SHP77 treated with DMSO at 0.1 percent for 48 hours (cell line): ENCODE data around the gene ABHD17A.

Experiments
- DNase-seq: peaks from one replicate; lab custom pipeline; 2025; lab: John Stamatoyannopoulos, UW

Gene ABHD17A

DNA sequence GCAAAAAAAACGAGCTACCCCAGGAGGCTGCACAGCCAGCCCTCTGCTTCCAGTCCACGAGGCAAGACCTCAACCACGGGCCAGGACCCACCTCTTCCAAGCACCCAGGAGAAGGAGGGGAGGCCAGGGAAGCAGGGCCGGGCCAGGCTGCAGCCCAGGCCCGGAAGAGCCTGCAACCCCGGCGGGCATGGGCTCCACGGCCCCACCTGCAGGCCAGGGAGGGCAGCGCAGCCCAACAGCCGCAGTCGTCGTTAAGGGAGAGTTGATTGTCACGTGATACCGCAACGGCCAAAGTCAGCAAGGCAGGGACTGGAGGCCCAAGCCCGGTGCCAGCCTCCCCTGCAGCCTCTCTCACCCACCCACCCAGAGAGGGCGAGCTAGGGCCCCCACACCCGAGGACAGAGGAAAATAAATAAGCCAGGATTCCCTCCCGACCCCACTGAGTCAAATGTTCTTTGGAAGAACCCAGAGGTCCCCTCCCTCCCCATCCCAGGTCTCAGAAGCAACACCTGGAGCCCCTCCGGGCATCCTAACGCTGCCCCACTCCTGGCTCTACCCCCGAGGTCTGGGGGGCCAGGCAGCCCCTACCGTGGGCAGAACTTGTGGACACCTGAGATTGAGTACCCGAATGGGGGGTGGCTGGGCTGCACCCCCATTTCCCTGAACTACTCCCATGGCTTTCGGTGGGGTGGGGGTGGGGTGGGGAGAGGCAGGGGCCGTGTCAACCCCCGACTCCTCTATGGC is 31.8 kb downstream of the ABHD17A start:
- no peak for DNase-seq

DNA sequence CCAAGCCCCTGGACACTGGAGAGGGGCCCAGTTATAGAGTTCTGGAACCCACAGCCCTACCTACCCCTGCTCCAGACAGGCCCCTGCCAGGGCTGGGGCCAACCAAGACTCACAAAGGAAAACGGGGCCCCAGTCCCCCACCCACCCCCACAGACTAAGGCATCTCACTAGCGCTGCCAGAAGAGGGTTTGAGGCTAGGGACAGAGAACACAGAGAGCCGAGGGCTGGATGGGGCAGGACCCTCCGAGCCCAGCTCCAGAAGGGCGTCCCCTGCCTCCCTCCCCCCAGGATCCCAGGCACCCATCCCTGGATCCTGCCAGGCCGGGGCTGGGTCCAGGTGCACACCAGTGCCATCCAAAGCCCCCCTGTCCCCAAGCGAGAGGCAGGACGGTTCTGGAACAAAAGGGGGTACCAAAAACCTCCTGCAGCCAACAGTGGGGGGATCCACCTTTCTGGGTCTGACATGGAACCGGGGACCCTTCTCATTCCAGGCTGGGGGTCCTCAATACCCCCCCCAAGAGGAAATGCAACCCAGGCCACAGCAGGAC is 32.6 kb downstream of the ABHD17A start:
- DNase-seq, result no peak

DNA sequence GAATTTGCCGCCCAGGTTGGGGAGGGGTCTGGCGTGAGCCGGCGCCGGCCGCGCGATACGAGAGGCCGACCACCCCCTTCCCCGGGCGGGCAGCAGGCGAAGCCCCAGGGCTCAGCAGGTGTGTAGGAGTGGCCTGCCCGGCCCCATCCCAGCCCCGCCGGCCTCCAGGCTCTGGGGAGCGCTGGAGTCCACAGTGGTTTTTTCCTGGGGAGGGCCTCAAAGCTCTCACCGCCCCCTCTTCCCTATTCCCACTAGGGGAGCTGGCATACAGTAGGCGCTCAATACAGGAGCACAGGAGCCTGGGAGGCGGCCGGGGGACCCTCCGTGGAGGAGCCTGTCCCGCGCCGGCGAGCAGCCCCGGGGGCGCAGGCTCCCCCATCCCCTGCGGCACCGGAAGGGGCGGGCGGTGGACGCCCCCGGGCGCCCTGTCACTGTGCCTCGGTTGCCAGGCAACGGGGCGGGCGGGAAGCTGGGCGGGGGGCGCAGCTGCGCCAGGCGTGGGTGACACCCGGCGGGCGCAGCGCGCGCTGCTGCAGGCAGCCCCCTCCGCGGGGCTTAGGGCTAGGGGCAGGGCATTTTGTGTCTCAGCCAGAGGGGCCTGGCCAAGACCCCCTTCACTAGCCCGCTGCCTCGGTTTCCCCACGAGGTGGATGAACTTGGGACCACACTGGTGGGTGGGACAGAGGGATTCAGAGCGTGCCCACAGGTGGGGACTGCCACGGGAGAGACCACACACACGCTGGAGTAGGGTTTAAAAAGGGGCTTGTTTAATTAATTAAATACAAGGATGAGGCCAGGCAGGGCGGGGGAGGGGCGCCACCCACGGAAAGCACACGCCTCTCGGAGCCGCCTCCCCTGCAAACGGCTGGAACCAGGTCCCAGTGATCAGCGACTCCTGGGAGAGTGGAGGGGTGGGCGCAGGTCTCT is 33.4 kb downstream of the ABHD17A start:
- no peak for DNase-seq

DNA sequence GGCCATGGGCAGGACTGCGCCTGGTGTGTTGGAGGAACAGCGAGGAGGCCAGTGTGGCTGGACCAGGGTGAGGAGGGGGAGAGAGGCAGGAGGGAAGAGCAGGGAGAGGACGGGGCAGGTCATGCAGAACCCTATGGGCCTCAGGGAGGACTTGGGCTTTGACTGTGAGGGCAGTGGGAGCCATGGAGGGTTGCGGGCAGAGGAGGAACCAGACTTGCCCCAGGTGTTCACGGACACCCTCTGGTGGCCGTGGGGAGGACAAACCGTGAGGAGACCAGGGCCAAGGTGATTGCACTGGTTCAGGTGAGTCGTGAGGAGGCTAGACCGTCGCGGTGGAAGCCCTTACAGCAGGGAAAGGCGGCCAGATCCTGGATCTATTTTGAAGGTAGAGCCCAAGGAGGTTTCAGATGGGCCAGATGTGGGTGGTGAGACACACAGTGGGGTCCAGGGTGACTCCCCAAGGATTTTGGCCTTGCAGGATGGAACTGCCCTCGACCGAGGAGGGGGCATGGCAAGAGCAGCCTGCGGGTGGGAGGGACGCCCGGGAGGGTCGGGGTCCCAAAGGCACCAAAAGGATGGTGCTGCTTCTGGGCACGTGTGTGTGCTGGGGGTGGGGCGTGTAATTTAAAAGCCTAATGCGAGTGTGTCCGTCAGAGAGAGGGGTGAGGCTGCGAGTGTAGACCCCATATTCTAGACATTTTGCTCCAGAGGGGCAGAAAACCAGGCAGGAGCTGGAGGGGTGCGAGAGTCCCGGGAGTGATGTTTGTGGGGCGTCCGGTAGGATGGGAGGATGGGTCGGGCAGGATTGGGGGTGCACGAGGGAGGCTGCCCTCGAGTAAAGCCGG is 34.3 kb downstream of the ABHD17A start:
- DNase-seq, result no peak

DNA sequence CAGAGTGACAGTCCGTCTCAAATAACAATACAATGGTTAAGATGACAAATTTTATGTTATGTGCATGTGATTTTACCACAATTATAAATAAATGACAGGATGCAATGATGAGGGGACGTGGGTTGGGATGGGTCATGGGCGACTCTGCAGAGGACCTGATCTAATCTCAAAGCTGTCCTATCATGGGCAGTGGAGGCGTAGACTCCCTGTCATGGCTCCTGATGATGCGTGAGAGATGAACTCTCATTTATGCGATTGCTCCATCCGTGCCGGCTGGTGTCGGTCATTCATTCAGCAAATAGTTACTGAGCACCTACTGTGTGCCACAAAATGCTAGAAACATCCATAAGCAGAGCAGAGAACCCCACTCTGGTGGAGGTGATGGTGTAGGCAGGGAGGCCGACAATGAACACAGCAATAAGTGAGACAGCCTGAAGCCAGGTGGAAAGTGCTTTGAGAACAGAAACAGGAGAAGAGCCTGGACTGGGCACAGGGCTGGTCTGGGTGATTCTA is 35.4 kb downstream of the ABHD17A start:
- DNase-seq, result no peak

DNA sequence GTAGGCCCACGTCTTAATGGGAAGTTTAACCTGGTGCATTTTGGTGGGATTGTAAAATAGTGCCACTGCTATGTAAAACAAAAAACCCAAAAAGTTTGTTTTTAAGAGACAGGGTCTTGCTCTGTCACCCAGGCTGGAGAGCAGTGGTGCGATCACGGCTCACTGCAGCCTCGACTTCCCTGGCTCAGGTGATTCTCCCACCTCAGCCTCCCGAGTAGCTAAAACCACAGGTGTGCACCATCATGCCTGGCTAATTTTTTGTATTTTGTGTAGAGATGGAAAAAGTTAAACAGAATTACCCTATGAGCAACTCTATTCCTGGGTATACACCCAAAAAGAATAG is 36.2 kb downstream of the ABHD17A start:
- DNase-seq, result no peak

DNA sequence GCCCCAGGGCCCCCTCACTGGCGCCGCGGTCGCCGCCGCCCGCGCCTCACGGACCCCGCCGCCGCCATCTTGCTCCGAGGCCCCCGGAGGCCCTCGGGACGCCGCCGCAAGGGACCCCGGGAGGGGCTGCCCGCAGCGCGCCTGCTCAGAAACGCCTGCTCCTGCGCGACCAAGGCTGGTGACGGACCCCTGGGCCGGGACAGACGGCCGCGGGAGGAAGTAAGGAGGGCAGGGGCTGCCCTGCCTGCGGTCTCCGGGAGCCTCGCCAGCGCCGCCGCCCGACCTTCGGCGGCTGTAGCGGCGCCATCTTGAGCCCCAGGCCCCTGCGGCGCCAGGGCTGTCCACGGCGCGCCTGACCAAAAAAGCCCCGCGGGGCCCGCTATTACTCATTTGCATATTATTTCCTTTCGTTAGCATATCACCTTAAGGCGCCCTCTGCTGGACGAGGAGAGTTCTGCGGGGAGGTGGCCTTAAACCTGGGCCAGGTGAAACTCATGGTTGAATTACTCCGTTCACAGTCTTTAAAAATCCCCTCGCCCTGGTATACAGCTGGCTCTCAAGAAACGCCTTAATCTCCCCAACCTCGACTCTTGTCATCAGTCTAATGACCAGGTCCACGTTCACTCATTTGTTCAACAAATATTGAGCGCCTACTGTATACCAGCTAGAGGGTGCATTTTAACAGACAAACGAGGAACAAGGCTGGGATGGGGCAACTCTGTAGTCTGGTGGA is 36.7 kb downstream of the ABHD17A start, which contains the start of gene REXO1:
Gene REXO1 (minus strand): TSS at position 85 of the 733 bp plus-strand sequence. CDS start 125 bp downstream, outside the sequence.
- peak; percentile 67 for DNase-seq

DNA sequence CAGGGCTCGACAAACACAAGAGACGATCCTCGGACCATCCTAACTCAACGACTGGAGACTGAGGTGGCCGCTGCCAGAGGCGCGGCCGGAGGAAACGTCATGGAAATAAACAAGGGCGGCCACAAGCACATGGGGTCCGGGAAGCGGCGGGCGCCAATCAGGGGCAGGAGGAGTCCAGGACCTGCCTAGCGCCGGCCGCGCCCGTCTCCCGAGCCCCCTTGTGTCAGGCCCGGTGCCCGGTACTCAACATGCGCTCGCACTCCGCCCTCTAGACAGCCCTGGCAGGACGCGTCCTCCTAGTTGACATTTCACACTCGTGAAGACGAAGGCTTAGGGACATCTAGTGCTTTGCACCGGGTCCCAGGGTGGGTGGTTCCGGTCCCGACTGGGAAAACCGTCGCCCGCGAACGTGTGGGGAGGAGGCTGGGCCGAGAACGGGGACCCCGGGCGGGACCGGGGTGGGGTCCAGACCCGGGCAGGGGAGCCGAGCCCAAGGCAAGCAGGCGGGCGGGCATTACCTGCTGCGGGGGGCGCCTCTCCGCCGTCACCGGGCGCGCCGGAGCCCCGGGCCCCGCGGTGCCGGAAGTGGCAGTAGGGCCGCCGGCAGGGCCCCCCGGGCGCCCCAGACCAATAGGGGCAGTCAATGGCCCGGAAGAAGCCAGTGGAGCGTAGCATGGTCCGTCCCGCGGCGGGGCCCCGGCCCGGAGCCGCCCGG is 37.5 kb downstream of the ABHD17A start:
- no peak for DNase-seq

DNA sequence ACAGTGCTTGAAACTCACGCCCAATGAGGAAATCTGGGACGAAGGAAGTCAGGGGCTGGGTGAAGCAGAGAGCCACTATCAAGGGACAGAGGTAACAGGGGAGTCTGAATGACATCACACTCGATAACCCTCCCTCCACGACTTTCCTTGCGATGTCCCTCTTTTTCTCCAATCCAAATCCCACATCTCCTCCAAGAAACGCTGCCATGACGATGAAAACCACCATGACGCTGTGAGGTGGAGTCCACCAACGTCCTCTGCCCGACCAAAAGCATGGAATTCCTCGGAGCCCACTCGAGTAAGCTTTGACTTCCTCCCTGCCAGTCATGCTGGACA is 38.0 kb downstream of the ABHD17A start:
- no peak for DNase-seq

DNA sequence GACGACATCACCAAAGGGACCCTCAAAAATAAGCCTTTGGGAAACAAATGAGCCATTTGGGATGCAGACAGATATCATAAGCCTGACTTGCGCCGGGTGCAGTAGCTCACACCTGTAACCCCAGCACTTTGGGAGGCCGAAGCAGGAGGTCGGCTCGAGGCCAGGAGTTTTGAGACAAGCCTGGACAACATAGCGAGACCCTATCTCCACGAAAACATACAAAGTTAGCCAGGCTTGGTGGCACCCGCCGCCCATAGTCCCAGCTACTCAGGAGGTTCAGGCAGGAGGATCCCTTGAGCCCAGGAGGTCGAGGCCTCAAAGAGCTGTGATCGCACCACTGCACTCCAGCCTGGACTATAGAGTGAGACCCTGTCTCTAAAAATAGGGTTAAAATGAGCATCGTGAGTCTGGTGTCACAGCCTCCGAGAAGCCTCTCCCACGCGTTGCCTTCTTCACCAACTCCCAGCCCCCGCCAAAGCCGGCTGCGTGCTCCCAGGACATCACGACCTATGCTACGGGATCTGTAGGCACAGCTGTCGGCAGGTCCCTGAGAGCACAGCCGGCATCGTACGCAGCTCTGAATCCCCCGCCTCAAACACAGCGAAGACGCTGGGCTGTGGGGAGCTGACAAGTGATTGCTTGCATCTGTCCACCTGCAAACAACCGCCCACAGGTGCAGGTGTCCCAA is 38.6 kb downstream of the ABHD17A start:
- DNase-seq, result no peak

DNA sequence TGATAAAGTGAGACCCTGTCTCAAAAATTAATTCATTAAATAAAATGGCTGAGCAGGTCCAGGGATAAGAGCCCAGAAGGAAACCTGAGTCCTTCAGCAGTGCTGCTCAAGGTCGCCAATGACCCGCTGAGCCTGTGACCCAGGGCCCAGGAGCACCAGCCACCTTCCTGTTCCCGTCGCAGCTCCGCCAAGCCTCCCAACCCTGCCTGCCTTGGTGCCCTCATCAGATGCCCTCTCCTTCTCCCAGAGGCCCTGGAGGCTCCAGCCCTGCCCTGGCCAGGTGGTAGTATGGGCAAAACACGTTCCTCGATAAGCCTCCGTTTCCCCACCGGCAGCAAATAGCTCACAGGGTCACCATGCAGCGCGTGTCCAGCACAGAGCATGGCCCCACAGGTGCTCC is 39.7 kb downstream of the ABHD17A start:
- no peak for DNase-seq

DNA sequence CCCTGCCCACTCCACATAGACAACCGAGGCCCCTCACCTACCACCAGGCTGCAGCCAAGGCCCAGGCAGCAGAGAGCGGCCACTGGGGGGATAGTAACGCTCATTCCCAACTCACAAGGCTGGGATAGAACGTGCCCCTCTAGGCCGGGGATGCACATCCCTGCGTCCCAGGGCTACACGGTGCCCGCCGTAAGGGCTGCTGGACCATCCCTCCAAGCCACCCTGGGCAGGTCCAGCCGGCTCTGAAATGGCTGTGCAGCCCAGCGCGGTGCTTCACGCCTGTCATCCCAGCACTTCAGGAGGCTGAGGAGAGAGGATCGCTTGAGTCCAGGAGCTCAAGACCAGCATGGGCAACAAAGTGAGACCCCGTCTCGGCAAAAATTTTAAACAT is 40.2 kb downstream of the ABHD17A start:
- DNase-seq, result no peak

DNA sequence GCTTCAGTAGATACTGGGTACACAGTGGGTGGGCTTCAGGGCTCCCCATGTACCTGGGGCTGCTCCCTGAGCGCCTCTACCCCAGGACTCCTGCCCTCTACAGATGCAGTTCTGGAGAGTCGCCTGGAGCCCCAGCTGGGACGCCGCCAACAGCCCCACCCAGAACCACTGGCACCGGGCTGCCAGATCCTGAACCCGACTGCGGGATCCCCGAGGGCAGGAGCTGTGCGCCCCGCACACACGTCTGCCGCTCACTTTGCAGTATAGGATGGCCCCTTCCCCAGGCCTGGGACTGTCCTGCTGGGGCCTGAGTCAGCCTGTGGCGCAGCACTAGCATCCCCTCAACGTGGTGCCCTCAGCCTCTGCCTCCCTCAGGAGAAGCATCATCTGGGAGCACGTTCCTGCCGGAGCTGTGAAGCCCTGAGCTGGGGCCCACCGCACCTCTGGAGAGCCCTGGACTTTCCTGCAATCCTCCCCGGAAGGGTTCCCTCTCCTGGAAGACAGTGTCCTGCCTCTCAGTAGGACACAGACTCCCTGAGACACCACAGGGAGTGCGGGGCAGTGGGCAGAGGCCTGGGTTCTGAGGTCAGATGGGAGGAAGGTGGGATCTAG is 40.7 kb downstream of the ABHD17A start:
- DNase-seq, result no peak

DNA sequence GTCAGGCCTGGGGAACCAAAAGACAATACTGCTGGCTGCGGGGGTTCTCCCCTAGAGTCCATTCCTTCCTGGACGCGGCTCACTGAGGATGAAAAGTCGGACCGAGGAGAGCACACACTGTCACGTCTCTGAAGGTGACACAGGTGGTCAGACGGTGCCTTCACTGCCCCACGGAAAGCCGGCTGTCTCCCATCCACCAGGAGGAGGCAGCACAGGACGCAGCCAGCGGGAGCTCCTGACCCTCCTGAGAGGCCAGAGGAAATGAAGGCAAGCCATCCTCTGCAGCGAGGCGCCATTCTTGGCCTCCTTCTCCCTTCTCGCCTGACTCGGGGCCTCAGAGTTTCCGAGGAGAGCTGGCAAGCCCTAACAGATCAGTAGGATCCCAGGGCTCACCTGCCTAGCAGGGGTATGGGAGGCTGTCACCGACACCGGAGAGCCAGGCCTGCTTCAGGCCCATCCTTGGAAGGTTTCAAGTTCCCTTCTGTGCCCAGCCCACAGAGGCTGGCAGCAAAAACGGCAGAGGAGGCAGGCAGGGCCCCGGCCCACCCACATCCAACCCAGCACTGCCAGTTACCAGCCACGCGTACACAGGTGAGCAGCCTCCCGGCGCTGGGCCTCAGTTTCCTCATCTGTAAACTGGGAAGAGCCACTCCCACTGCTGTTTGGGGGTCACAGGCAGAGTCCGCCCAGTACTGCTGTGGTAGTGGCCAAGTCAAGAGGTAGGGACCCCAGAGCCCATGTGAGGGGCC is 41.5 kb downstream of the ABHD17A start:
- no peak for DNase-seq

DNA sequence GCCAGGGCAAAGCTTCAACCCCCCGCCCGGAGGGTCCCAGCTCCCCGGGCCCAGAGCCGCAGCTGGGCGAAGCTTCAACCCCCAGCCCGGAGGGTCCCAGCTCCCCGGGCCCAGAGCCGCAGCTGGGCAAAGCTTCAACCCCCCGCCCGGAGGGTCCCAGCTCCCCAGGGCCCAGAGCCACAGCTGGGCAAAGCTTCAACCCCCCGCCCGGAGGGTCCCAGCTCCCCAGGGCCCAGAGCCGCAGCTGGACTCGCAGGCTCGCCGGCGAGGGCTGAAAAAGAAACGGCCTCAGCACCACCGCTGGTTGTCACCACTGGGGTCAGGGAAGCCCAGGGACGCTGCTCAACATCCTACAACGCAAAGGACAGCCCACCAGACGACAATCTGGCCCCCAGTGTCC is 42.2 kb downstream of the ABHD17A start:
- DNase-seq, result no peak

DNA sequence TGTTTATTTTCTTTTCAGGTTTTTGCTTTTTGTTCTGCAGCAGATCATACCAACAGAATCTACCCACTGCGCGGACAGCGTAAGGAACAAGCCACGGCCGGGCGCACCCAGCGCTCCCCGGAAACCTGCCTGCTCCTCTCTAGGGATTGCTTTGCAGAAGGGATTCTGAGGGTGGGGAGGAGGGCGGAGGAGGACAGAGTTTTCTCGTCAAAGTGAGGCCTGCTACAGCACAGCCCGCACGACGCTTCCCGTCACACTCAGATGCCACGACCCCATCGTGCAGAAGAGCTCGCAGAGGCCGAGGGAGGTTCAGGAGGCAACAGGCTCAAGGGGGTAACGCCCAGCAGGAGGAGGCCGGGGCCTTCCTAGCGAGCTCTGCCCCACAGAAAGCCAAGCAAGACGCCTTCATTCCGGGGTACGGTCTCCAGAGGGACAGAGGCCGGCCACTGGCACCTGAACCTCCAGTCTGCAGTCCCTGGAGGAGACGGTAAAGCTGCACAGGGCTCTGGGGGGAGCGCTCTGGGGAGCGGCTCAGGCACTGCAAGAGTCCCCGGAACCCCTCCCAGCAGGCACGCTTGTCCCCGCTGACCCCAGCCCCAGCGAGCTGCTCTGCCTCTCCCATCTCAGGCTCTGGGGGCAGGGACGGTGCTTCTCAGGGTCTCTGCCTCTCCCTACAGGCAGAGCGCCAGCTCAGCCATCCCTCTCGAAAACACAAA is 43.9 kb downstream of the ABHD17A start:
- DNase-seq, result no peak

DNA sequence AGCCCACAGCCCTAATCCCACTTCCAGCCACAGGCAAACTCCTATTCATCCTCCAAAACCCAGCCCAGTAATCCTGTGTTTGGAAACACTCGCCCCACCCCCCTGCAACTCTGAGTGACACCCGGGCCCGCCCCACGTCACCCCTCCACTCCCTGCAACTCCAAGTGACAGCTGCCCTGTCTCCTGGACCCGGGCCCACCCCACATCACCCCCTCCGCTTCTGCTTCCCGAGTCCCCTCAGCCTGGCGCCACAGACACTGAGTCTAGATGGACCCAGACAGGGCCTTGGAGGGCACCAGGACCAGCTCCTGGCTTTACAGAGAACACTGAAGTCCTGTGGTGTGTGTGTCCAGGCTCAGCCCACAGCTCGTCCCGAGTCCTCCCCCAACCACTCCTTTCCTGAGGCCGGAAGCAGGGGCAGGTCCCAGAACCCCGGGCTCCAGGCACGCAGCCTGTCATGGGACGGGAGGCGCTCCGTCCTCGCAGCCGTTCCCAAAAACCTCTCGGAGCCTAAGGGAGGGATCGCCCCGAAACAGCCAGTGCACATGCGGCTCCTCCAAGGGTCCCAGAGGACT is 44.7 kb downstream of the ABHD17A start:
- no peak for DNase-seq
